Measurements from ENCODE around the gene CLIP2.
"Not testable (repeated sequence)": the region's sequence is repeated elsewhere in the genome, so short reads cannot be mapped to it uniquely, and the experiment has no call there.

CLIP2 gene

DNA sequence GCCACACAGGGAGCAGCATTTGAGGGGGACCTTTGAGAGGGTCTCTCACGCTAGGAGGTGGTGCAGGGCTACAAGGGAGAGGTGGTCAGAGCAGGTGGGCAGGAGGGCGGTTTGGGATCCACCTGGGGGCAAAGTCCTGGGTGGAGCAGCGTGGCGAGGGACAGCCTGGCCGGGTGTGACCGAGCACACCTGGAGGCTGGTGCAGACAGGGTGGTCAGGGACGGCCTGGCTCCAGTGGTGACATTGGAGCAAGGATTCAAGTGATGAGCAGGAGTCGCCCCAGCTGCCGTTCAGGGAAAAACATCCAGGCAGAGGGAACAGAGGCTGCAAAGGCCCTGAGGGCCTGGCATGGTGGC lies 36.0 kb downstream of the CLIP2 start:
- no peak for TF ChIP-seq CTCF (IDR thresholded peaks at IDR 0.05; ENCODE audit: extremely low read depth, missing control alignments)
- no peak for DNase-seq (ENCODE audit: low spot score)

DNA sequence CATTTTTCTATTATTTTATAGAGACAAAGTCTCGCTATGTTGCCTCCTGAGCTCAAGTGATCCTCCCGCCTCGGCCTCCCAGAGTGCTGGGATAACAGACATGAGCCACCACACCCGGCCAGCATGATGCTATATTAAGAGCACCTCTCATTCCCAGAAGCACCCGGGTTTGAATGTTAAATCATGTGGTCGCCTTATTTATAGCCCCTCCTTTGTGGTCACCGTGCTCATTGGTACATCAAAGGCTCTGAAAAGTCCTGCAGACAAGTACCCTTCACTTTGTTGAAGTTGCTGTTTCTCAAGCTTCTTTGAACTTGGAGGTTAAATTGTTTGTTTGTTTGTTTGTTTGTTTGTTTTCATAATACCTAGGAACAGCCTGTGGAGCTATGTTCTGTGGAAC lies 40.0 kb downstream of the CLIP2 start:
- no peak for TF ChIP-seq CTCF (IDR thresholded peaks at IDR 0.05; ENCODE audit: extremely low read depth, missing control alignments)
- no peak for DNase-seq (ENCODE audit: low spot score)

GRCh38 chr7:74332373-74333176 lies 43.4 kb downstream of the CLIP2 start:
- no peak for DNase-seq (ENCODE audit: low spot score)
- no peak for TF ChIP-seq CTCF (IDR thresholded peaks at IDR 0.05; ENCODE audit: extremely low read depth, missing control alignments)

GRCh38 chr7:74334030-74334429 lies 44.8 kb downstream of the CLIP2 start:
- no peak for DNase-seq (ENCODE audit: low spot score)
- TF ChIP-seq CTCF (IDR thresholded peaks at IDR 0.05; ENCODE audit: extremely low read depth, missing control alignments): no peak

DNA sequence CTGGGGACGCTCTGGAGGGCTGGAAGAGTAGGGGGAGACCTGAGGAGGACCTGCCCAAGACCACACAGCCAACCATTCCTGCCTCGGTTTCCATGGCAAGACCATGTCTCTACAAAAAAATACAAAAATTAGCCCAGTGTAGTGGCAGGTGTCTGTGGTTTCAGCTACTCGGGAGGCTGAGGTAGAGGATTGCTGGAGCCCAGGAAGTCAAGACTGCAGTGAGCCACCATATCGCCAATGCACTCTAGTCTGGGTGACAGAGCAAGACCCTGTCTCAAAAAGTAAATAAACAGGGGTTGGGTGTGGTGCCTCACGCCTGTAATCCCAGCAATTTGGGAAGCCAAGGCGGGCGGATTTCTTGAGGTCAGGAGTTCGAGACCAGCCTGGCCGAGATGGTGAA lies 48.7 kb downstream of the CLIP2 start:
- no peak for DNase-seq (ENCODE audit: low spot score)
- no peak for TF ChIP-seq CTCF (IDR thresholded peaks at IDR 0.05; ENCODE audit: extremely low read depth, missing control alignments)

DNA sequence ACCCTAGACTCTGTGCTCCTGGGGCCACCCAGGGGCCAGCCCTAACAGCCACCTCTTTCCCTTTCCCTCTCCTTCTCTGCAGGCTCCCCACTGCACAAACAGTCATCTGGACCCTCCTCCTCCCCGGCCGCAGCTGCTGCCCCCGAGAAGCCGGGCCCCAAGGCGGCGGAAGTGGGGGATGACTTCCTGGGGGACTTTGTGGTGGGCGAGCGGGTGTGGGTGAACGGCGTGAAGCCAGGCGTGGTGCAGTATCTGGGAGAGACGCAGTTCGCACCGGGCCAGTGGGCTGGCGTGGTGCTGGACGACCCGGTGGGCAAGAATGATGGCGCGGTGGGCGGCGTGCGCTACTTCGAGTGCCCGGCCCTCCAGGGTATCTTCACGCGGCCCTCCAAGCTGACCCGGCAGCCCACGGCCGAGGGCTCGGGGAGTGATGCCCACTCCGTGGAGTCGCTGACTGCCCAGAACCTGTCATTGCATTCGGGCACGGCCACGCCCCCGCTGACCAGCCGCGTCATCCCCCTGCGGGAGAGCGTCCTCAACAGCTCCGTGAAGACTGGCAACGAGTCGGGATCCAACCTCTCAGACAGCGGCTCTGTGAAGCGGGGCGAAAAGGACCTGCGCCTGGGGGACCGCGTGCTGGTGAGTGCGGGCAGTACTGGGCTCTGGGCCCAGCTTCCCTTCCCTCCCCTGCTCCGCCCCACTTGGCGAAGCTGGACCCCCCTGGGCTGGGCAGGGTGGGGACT lies 49.3 kb downstream of the CLIP2 start:
- no peak for DNase-seq (ENCODE audit: low spot score)
- TF ChIP-seq CTCF (IDR thresholded peaks at IDR 0.05; ENCODE audit: extremely low read depth, missing control alignments): no peak

- DNase-seq (ENCODE audit: low spot score): not testable (repeated sequence)
These were observed 50.4 kb downstream of the CLIP2 start for GRCh38 chr7:74339648-74340047.

Data from GM20000 (cell line).